Activated CD4-positive, alpha-beta T cell treated with anti-CD3 and anti-CD28 coated beads for 4 hours (primary cell): ENCODE results near the gene LCE1B.

Experiments used
- DNase-seq, 2 donors: peaks; one replicate each; pipeline ENCODE4 v3.0.0-alpha.2; 2020

The LCE1B gene

GRCh38 chr1:152811671-152812070 lies at the start of gene LCE1B:
Gene LCE1B, plus strand, starts transcription at chr1:152811971. Its CDS starts 476 bp downstream, at chr1:152812447.
- DNase-seq: no peak

GRCh38 chr1:152768847-152769533 lies 42.8 kb upstream of the LCE1B start:
- DNase-seq: no peak

- DNase-seq: no peak
These were observed 41.4 kb upstream of the LCE1B start for GRCh38 chr1:152770411-152770810.

GRCh38 chr1:152774875-152775274 lies 36.9 kb upstream of the LCE1B start, which contains the start of gene LCE1F:
Gene LCE1F, plus strand, starts transcription at chr1:152775140. Its CDS starts 1,232 bp downstream, at chr1:152776372.
- no peak for DNase-seq

- DNase-seq: no peak
These were observed 35.4 kb upstream of the LCE1B start for GRCh38 chr1:152776361-152776760.

- no peak for DNase-seq
These were observed 34.1 kb upstream of the LCE1B start for GRCh38 chr1:152777510-152778137.

GRCh38 chr1:152783095-152783494 lies 28.7 kb upstream of the LCE1B start:
- no peak for DNase-seq

- no peak for DNase-seq
These were observed 25.7 kb upstream of the LCE1B start, which contains the start of gene LCE1E for GRCh38 chr1:152786077-152786476. Gene LCE1E, plus strand, starts transcription at chr1:152786257. Its CDS starts 1,043 bp downstream, at chr1:152787300.

GRCh38 chr1:152795686-152796085 lies 16.1 kb upstream of the LCE1B start:
- DNase-seq: no peak

- no peak for DNase-seq
These were observed 15.3 kb upstream of the LCE1B start, which contains the start of gene LCE1D for GRCh38 chr1:152796421-152796820. Gene LCE1D, plus strand, starts transcription at chr1:152796721. Its CDS starts 1,074 bp downstream, at chr1:152797795.

- no peak for DNase-seq
These were observed 10.4 kb upstream of the LCE1B start for GRCh38 chr1:152801333-152801732.

GRCh38 chr1:152806576-152806975 lies 5.2 kb upstream of the LCE1B start, which contains the start of gene LCE1C:
Gene LCE1C, minus strand, starts transcription at chr1:152806651. Its CDS starts 1,173 bp downstream, at chr1:152805478.
- no peak for DNase-seq

GRCh38 chr1:152811050-152811449 lies 721 bp upstream of the LCE1B start:
- DNase-seq: no peak

GRCh38 chr1:152817309-152817708 lies 5.5 kb downstream of the LCE1B start:
- no peak for DNase-seq

- no peak for DNase-seq
These were observed 11.5 kb downstream of the LCE1B start for GRCh38 chr1:152823294-152823693.

- no peak for DNase-seq
These were observed 13.2 kb downstream of the LCE1B start for GRCh38 chr1:152824964-152825363.

- no peak for DNase-seq
These were observed 15.4 kb downstream of the LCE1B start, which contains the start of gene LCE1A for GRCh38 chr1:152827173-152827572. Gene LCE1A, plus strand, starts transcription at chr1:152827473. Its CDS starts 0 bp downstream, at chr1:152827473.

- DNase-seq: no peak
These were observed 25.1 kb downstream of the LCE1B start for GRCh38 chr1:152836870-152837269.

GRCh38 chr1:152842556-152842955 lies 30.8 kb downstream of the LCE1B start, which contains the start of gene LCE6A:
Gene LCE6A, plus strand, starts transcription at chr1:152842856. Its CDS starts 665 bp downstream, at chr1:152843521.
- DNase-seq: no peak

GRCh38 chr1:152855661-152856060 lies 43.9 kb downstream of the LCE1B start:
- no peak for DNase-seq

GRCh38 chr1:152858062-152858461 lies 46.3 kb downstream of the LCE1B start:
- no peak for DNase-seq

- no peak for DNase-seq
These were observed 47.9 kb downstream of the LCE1B start, which contains the start of gene LCE7A for GRCh38 chr1:152859696-152860095. Gene LCE7A, plus strand, starts transcription at chr1:152859996. Its CDS starts 702 bp downstream, at chr1:152860698.

GRCh38 chr1:152860129-152860528 lies 48.4 kb downstream of the LCE1B start:
- no peak for DNase-seq

- DNase-seq: no peak
These were observed 49.6 kb downstream of the LCE1B start for GRCh38 chr1:152861374-152861773.
